Panc1 (cell line): ENCODE measurements around the gene TSC22D4. TPM values are rescaled to one million over a fixed set of nuclear protein-coding genes. Genes with fewer than 3 reads are reported as not detected.
"Not testable (repeated sequence)": the region's sequence is repeated elsewhere in the genome, so short reads cannot be mapped to it uniquely, and the experiment has no call there.

ENCODE experiments used
- ATAC-seq: fragments of 200-7000 bp; cut with Tn5 transposase; 2 replicates; pipeline ENCODE4 v1.9.1; 2020; ENCODE audit warnings: mild to moderate bottlenecking, moderate library complexity
- BruUV-seq: library from RNA; stranded (reverse); fragments of 400-500 nt; replicated peaks from 2 replicates; lab custom pipeline; 2021; lab: Mats Ljungman, UMichigan
- CTCF ChIA-PET: fragments of 300-600 bp; sonication (Branson Sonifier 250); formaldehyde crosslinking; loops from one replicate; lab custom pipeline; 2022; ENCODE audit warnings: antibody characterized with exemption; lab: Charles Lee
- POLR2A ChIA-PET: fragments of 300-600 bp; sonication (Branson Sonifier 250); formaldehyde crosslinking; loops from one replicate; lab custom pipeline; 2022; ENCODE audit warnings: antibody characterized with exemption; lab: Charles Lee
- DNase-seq: peaks from one replicate; pipeline ENCODE4 v3.0.0-alpha.2; 2010; ENCODE audit warnings: low read depth, low spot score
- H3K27ac ChIP-seq: 2 replicates; pipeline ENCODE4 v1.5.1; 2011; ENCODE audit warnings: mild to moderate bottlenecking, low read length, inconsistent platforms
- H3K27me3 ChIP-seq: fragments of 200-500 bp; sonication (Bioruptor generic); 2 replicates; pipeline ENCODE4 v1.6.0; 2014; ENCODE audit warnings: low read length, inconsistent platforms; ENCODE audit not compliant: control insufficient read depth, insufficient read depth
- H3K36me3 ChIP-seq: fragments of 200-500 bp; sonication (Bioruptor generic); 2 replicates; pipeline ENCODE4 v1.5.1; 2014; ENCODE audit warnings: inconsistent platforms, mild to moderate bottlenecking, low read length, moderate library complexity; ENCODE audit not compliant: control insufficient read depth, insufficient read depth
- H3K4me1 ChIP-seq: 2 replicates; pipeline ENCODE4 v1.5.1; 2011; ENCODE audit warnings: inconsistent platforms, mild to moderate bottlenecking, low read length, moderate library complexity; ENCODE audit not compliant: control insufficient read depth, insufficient read depth
- H3K4me3 ChIP-seq, 2 experiments: 2 replicates each; pipeline ENCODE4 v1.5.1; 2011 to 2012; ENCODE audit warnings: low read depth in 2 of 2, low read length in 2 of 2, mild to moderate bottlenecking in 2 of 2, inconsistent platforms in 1 of 2, moderate library complexity in 1 of 2
- H3K9me3 ChIP-seq: fragments of 200-500 bp; sonication (Bioruptor generic); 2 replicates; pipeline ENCODE4 v1.5.1; 2014; ENCODE audit warnings: low read depth, mild to moderate bottlenecking, inconsistent platforms, low read length, moderate library complexity; ENCODE audit not compliant: control insufficient read depth, insufficient read depth
- CTCF ChIP-seq: fragments of 450-650 bp; IDR thresholded peaks from 2 replicates; pipeline ENCODE4 v1.5.1; 2017; ENCODE audit warnings: mild to moderate bottlenecking
- POLR2AphosphoS5 ChIP-seq: IDR thresholded peaks from 2 replicates; pipeline ENCODE4 v1.6.1; 2012; ENCODE audit warnings: mild to moderate bottlenecking, low read depth, low read length, moderate library complexity
- REST ChIP-seq, 2 experiments: IDR thresholded peaks; 2 replicates each; pipeline ENCODE4 v1.6.1; 2011 to 2012; ENCODE audit warnings: low read depth in 2 of 2, control low read depth in 1 of 2, low read length in 1 of 2, mild to moderate bottlenecking in 1 of 2, moderate library complexity in 1 of 2; ENCODE audit not compliant: insufficient read depth in 1 of 2
- SIN3A ChIP-seq: IDR thresholded peaks from 2 replicates; pipeline ENCODE4 v1.6.1; 2012; ENCODE audit warnings: low read depth, mild to moderate bottlenecking, low read length, moderate library complexity, borderline replicate concordance; ENCODE audit not compliant: insufficient read depth
- TCF7L2 ChIP-seq: IDR thresholded peaks from 2 replicates; pipeline ENCODE4 v1.6.1; 2011; ENCODE audit warnings: mild to moderate bottlenecking, low read depth, low read length, inconsistent platforms
- in situ Hi-C: cut with HindIII; loops from 2 replicates; pipeline ENCODE4 v1.10.0; 2016; ENCODE audit warnings: low sequenced_read_pairs, low pct_unique_long_range_greater_than_20kb
- intact Hi-C: fragments of 100-400 bp; cut with micrococcal nuclease; formaldehyde crosslinking; loops from one replicate; pipeline ENCODE4 v1.10.0; 2022; ENCODE audit not compliant: unreplicated experiment
- total RNA-seq: library from RNA; stranded (reverse); gene quantifications from one replicate; pipeline ENCODE4 v1.2.1, GENCODE V29; 2021; ENCODE audit not compliant: unreplicated experiment

TSC22D4 gene
- total RNA-seq, 1 experiment from 2014 or later, result 82.6 TPM

GRCh38 chr7:100438731-100439130, 40.3 kb downstream of the TSC22D4 start:
- CTCF ChIA-PET, BruUV-seq, in situ Hi-C loops, H3K4me3 ChIP-seq, H3K27ac ChIP-seq, ATAC-seq, H3K9me3 ChIP-seq, H3K36me3 ChIP-seq, H3K27me3 ChIP-seq, intact Hi-C loops, DNase-seq: not testable (repeated sequence)
- peaks cover 13% of the 10 kb centered on the region for H3K4me1 ChIP-seq
- POLR2A ChIA-PET, result interaction anchor here (0.6 kb wide), 2 partner anchors 57 to 121 kb away, joined by 8 to 12 read pairs; no protein-coding TSS in a partner anchor

DNA sequence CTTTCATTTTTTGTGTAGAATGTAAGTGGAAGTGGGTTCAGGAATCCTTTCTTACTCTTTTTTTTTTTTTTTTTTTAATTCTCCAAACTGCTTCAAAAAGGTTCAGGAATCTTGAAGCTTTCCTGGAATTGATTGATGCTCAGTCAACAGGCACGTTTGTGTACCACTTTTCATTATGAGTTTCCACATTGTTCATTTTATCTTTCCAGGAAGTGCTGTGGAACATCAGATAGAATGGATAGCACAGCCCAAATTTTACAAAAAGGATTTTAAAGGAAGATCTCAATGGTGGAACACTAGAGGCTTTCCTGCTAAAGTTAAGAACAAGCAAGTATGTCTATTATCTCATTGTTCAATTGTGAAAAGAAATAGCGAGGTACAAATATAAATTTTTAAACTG, 40.8 kb downstream of the TSC22D4 start:
- no TSS peak for BruUV-seq
- H3K36me3 ChIP-seq, result no peaks in the 10 kb centered on the region
- ChIA-PET CTCF (interaction anchor here (0.6 kb wide), 1 partner anchor 31 kb away, joined by 11 read pairs; no protein-coding TSS in a partner anchor), POLR2A (interaction anchor here (0.6 kb wide), 2 partner anchors 56 to 122 kb away, joined by 8 to 12 read pairs; no protein-coding TSS in a partner anchor)
- TF ChIP-seq REST (IDR thresholded peaks at IDR 0.05; ENCODE audit: insufficient read depth in 1 of 2, low read depth in 2 of 2, low read length in 1 of 2), result no peak
- no peak for TF ChIP-seq CTCF
- TF ChIP-seq SIN3A, result no peak
- no peak for TF ChIP-seq POLR2AphosphoS5
- TF ChIP-seq TCF7L2, result no peak
- H3K4me1 ChIP-seq, result peaks cover 18% of the 10 kb centered on the region
- intact Hi-C loops (no loop called here), in situ Hi-C loops (no loop called here)
- no peaks in the 10 kb centered on the region for H3K9me3 ChIP-seq
- DNase-seq (no peak), ATAC-seq (no peak)
- H3K27ac ChIP-seq, result no peak overlapping the region
- H3K27me3 ChIP-seq, result no peaks in the 10 kb centered on the region
- no peak overlapping the region for H3K4me3 ChIP-seq
